Measurements from ENCODE around the gene KIAA1755.
"Not testable (repeated sequence)": the region's sequence is repeated elsewhere in the genome, so short reads cannot be mapped to it uniquely, and the experiment has no call there.

The KIAA1755 gene

GRCh38 chr20:38258545-38259215, 1.9 kb downstream of the KIAA1755 start:
- H3K4me3 ChIP-seq (ENCODE audit: low read depth, low read length) = peak overlapping the region; percentile 67
- DNase-seq (ENCODE audit: low read depth, low spot score) = no peak
- in situ Hi-C loops (cut with HindIII; ENCODE audit: low sequenced_read_pairs) = no loop called here
- no peak for TF ChIP-seq CTCF (IDR thresholded peaks at IDR 0.05; ENCODE audit: low read depth, low read length)

GRCh38 chr20:38256966-38257365, 3.6 kb downstream of the KIAA1755 start:
- H3K4me3 ChIP-seq (ENCODE audit: low read depth, low read length) = no peak overlapping the region
- DNase-seq (ENCODE audit: low read depth, low spot score) = no peak
- TF ChIP-seq CTCF (IDR thresholded peaks at IDR 0.05; ENCODE audit: low read depth, low read length) = no peak
- in situ Hi-C loops (cut with HindIII; ENCODE audit: low sequenced_read_pairs) = no loop called here

GRCh38 chr20:38256021-38256420, 4.5 kb downstream of the KIAA1755 start:
- H3K4me3 ChIP-seq (ENCODE audit: low read depth, low read length) = no peak overlapping the region
- TF ChIP-seq CTCF (IDR thresholded peaks at IDR 0.05; ENCODE audit: low read depth, low read length) = no peak
- in situ Hi-C loops (cut with HindIII; ENCODE audit: low sequenced_read_pairs) = no loop called here
- DNase-seq (ENCODE audit: low read depth, low spot score) = peak; percentile 21

- in situ Hi-C loops (cut with HindIII; ENCODE audit: low sequenced_read_pairs) = no loop called here
- TF ChIP-seq CTCF (IDR thresholded peaks at IDR 0.05; ENCODE audit: low read depth, low read length) = no peak
- peak; percentile 61 for DNase-seq (ENCODE audit: low read depth, low spot score)
- no peak overlapping the region for H3K4me3 ChIP-seq (ENCODE audit: low read depth, low read length)
These were observed 5.1 kb downstream of the KIAA1755 start for GRCh38 chr20:38255393-38255792.

- H3K4me3 ChIP-seq (ENCODE audit: low read depth, low read length); DNase-seq (ENCODE audit: low read depth, low spot score); in situ Hi-C loops (cut with HindIII; ENCODE audit: low sequenced_read_pairs): not testable (repeated sequence)
These were observed 5.9 kb downstream of the KIAA1755 start for GRCh38 chr20:38254621-38255020.

- no peak for DNase-seq (ENCODE audit: low read depth, low spot score)
- TF ChIP-seq CTCF (IDR thresholded peaks at IDR 0.05; ENCODE audit: low read depth, low read length) = no peak
- no peak overlapping the region for H3K4me3 ChIP-seq (ENCODE audit: low read depth, low read length)
- in situ Hi-C loops (cut with HindIII; ENCODE audit: low sequenced_read_pairs) = no loop called here
These were observed 7.0 kb downstream of the KIAA1755 start for GRCh38 chr20:38253571-38253970.

GRCh38 chr20:38252292-38253288, 7.9 kb downstream of the KIAA1755 start:
- in situ Hi-C loops (cut with HindIII; ENCODE audit: low sequenced_read_pairs) = no loop called here
- no peak overlapping the region for H3K4me3 ChIP-seq (ENCODE audit: low read depth, low read length)
- peak; percentile 87 for DNase-seq (ENCODE audit: low read depth, low spot score)
- TF ChIP-seq CTCF (IDR thresholded peaks at IDR 0.05; ENCODE audit: low read depth, low read length) = no peak

GRCh38 chr20:38251441-38251840, 9.1 kb downstream of the KIAA1755 start:
- H3K4me3 ChIP-seq (ENCODE audit: low read depth, low read length); DNase-seq (ENCODE audit: low read depth, low spot score); in situ Hi-C loops (cut with HindIII; ENCODE audit: low sequenced_read_pairs): not testable (repeated sequence)

All from astrocyte of the spinal cord (primary cell).